Astrocyte (in vitro differentiated cells and primary cell): ENCODE data around the gene GALNT1. TPM values are rescaled to one million over a fixed set of nuclear protein-coding genes. Genes with fewer than 3 reads are reported as not detected.

ENCODE experiments used
- DNase-seq: peaks from one replicate; pipeline ENCODE4 v3.0.0-alpha.2; 2010; ENCODE audit warnings: low read depth
- FAIRE-seq: peaks from 2 replicates; lab custom pipeline; 2011; peaks lifted over from hg19 to GRCh38; lab: Jason Lieb, UNC
- H2AFZ ChIP-seq: 2 replicates; pipeline ENCODE4 v1.6.0; 2012; ENCODE audit warnings: low read depth, low read length, inconsistent platforms
- H3K27ac ChIP-seq: 2 replicates; pipeline ENCODE4 v1.5.1; 2011; ENCODE audit warnings: low read depth, low read length, inconsistent platforms
- H3K27me3 ChIP-seq: 2 replicates; pipeline ENCODE4 v1.6.0; 2011; ENCODE audit warnings: low read length, inconsistent platforms; ENCODE audit not compliant: insufficient read depth
- H3K36me3 ChIP-seq: 2 replicates; pipeline ENCODE4 v1.5.1; 2011; ENCODE audit warnings: low read length, inconsistent platforms; ENCODE audit not compliant: insufficient read depth
- H3K4me1 ChIP-seq: 2 replicates; pipeline ENCODE4 v1.5.1; 2011; ENCODE audit warnings: low read length, inconsistent platforms; ENCODE audit not compliant: insufficient read depth
- H3K4me2 ChIP-seq: 2 replicates; pipeline ENCODE4 v1.6.0; 2012; ENCODE audit warnings: low read length, inconsistent platforms
- H3K4me3 ChIP-seq: 2 replicates; pipeline ENCODE4 v1.5.1; 2011; ENCODE audit warnings: low read depth, mild to moderate bottlenecking, low read length, inconsistent platforms; ENCODE audit not compliant: insufficient read depth
- H3K79me2 ChIP-seq: 2 replicates; pipeline ENCODE4 v1.6.0; 2012; ENCODE audit warnings: mild to moderate bottlenecking, low read length, inconsistent platforms; ENCODE audit not compliant: insufficient read depth
- H3K9ac ChIP-seq: 2 replicates; pipeline ENCODE4 v1.6.0; 2012; ENCODE audit warnings: mild to moderate bottlenecking, low read length, inconsistent platforms
- H3K9me3 ChIP-seq: 2 replicates; pipeline ENCODE4 v1.5.1; 2012; ENCODE audit warnings: low read depth, mild to moderate bottlenecking, low read length, inconsistent platforms; ENCODE audit not compliant: insufficient read depth
- H4K20me1 ChIP-seq: 2 replicates; pipeline ENCODE4 v1.6.0; 2012; ENCODE audit warnings: low read length, inconsistent platforms; ENCODE audit not compliant: insufficient read depth
- H3K27ac Mint-ChIP-seq: one replicate; pipeline ENCODE4 v1.8.0; 2021; ENCODE audit warnings: mild to moderate bottlenecking, mixed read lengths; ENCODE audit not compliant: unreplicated experiment
- H3K27me3 Mint-ChIP-seq: one replicate; pipeline ENCODE4 v1.8.0; 2021; ENCODE audit warnings: low read depth, mixed read lengths; ENCODE audit not compliant: unreplicated experiment
- H3K36me3 Mint-ChIP-seq: one replicate; pipeline ENCODE4 v1.8.0; 2021; ENCODE audit warnings: low read depth, mixed read lengths; ENCODE audit not compliant: unreplicated experiment
- H3K4me1 Mint-ChIP-seq: one replicate; pipeline ENCODE4 v1.8.0; 2021; ENCODE audit warnings: low read depth, mixed read lengths; ENCODE audit not compliant: unreplicated experiment
- H3K4me3 Mint-ChIP-seq: one replicate; pipeline ENCODE4 v1.8.0; 2021; ENCODE audit warnings: mild to moderate bottlenecking, moderate library complexity, mixed read lengths; ENCODE audit not compliant: unreplicated experiment
- H3K9me3 Mint-ChIP-seq: one replicate; pipeline ENCODE4 v1.8.0; 2021; ENCODE audit warnings: mild to moderate bottlenecking, mixed read lengths; ENCODE audit not compliant: unreplicated experiment
- EZH2 ChIP-seq: IDR thresholded peaks from 2 replicates; pipeline ENCODE4 v1.6.1; 2012; ENCODE audit warnings: mild to moderate bottlenecking, low read length, inconsistent platforms; ENCODE audit not compliant: insufficient read depth
- total RNA-seq: library from RNA; stranded (reverse); gene quantifications from 2 replicates; pipeline ENCODE4 v1.2.1, GENCODE V29; 2021
- TF ChIP-seq, protein P1 (sequence below): IDR thresholded peaks from 2 replicates; pipeline ENCODE4 v1.5.1; 2011; ENCODE audit warnings: low read depth, mild to moderate bottlenecking, inconsistent platforms, low read length, moderate library complexity; ENCODE audit not compliant: insufficient read depth

The GALNT1 gene
- total RNA-seq, 1 donor from 2014 or later = 127 TPM

DNA sequence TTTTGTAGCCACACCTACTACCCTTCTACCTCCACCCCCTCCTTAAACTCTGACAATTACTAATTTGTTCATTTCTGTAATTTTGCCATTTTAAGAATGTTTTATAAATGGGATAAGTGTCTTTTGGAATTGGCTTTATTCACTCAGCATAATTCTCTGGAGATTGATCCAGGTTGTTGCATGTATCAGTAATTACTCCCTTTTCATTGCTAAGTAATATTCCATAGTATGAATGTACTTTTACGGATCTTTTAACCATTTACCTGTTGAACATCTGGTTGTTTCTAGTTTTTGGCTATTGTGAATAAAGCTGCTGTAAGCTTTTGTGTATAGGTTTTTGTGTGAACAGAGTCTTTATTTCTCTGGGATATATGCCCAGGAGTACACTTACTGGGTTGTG lies 4.1 kb downstream of the GALNT1 start:
- Mint-ChIP-seq H3K4me1 (peaks cover 9% of the 10 kb centered on the region), H3K36me3 (peaks cover 6% of the 10 kb centered on the region)

DNA sequence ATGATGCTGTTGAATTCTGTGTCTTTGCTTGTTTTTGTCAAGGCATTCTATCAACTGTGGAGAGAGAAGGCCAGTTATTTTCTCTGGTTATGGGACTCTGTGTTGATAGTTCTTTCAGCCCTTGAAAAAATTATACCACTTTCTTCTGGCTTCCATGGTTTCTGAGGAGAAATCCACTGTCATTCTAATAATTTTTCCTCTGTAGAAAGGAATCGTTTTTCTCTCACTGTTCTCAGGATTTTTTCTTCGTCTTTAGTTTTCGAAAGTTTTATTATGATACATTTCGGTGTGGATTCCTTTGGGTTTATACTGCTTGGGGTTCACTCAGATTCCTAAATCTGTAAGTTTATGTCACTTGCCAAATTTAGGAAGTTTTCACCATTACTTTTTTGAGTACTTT lies 6.6 kb downstream of the GALNT1 start:
- Histone ChIP-seq H4K20me1 (peaks cover 97% of the 10 kb centered on the region), H2AFZ (no peak overlapping the region), H3K4me3 (no peak overlapping the region), H3K36me3 (no peaks in the 10 kb centered on the region), H3K27me3 (no peaks in the 10 kb centered on the region), H3K4me2 (no peak overlapping the region), H3K27ac (no peak overlapping the region), H3K9me3 (peaks cover 2% of the 10 kb centered on the region), H3K9ac (no peak overlapping the region), H3K4me1 (peaks cover 6% of the 10 kb centered on the region), H3K79me2 (peaks cover 100% of the 10 kb centered on the region)
- TF ChIP-seq, protein P1, sequence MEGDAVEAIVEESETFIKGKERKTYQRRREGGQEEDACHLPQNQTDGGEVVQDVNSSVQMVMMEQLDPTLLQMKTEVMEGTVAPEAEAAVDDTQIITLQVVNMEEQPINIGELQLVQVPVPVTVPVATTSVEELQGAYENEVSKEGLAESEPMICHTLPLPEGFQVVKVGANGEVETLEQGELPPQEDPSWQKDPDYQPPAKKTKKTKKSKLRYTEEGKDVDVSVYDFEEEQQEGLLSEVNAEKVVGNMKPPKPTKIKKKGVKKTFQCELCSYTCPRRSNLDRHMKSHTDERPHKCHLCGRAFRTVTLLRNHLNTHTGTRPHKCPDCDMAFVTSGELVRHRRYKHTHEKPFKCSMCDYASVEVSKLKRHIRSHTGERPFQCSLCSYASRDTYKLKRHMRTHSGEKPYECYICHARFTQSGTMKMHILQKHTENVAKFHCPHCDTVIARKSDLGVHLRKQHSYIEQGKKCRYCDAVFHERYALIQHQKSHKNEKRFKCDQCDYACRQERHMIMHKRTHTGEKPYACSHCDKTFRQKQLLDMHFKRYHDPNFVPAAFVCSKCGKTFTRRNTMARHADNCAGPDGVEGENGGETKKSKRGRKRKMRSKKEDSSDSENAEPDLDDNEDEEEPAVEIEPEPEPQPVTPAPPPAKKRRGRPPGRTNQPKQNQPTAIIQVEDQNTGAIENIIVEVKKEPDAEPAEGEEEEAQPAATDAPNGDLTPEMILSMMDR = no peak
- no peak for TF ChIP-seq EZH2
- Mint-ChIP-seq H3K27ac (no peak overlapping the region), H3K9me3 (peaks cover 5% of the 10 kb centered on the region), H3K27me3 (no peaks in the 10 kb centered on the region), H3K36me3 (peaks cover 6% of the 10 kb centered on the region), H3K4me3 (no peak overlapping the region), H3K4me1 (peaks cover 5% of the 10 kb centered on the region)
- DNase-seq (no peak), FAIRE-seq (no peak)

More for the DNA sequence above, 4.1 kb downstream of the GALNT1 start:
- Histone ChIP-seq H3K9ac (no peak overlapping the region), H3K4me3 (no peak overlapping the region), H2AFZ (no peak overlapping the region), H3K79me2 (peaks cover 91% of the 10 kb centered on the region), H3K27ac (no peak overlapping the region), H3K27me3 (no peaks in the 10 kb centered on the region), H4K20me1 (peaks cover 81% of the 10 kb centered on the region), H3K9me3 (peaks cover 2% of the 10 kb centered on the region), H3K4me2 (no peak overlapping the region), H3K36me3 (no peaks in the 10 kb centered on the region), H3K4me1 (peaks cover 16% of the 10 kb centered on the region)
- no peak overlapping the region for H3K4me3 Mint-ChIP-seq
- H3K27me3 Mint-ChIP-seq = no peaks in the 10 kb centered on the region
- H3K9me3 Mint-ChIP-seq = peaks cover 5% of the 10 kb centered on the region
- H3K27ac Mint-ChIP-seq = no peak overlapping the region
- TF ChIP-seq EZH2 = no peak
- TF ChIP-seq, protein P1 = no peak
- DNase-seq (no peak), FAIRE-seq (peak; percentile 41)

DNA sequence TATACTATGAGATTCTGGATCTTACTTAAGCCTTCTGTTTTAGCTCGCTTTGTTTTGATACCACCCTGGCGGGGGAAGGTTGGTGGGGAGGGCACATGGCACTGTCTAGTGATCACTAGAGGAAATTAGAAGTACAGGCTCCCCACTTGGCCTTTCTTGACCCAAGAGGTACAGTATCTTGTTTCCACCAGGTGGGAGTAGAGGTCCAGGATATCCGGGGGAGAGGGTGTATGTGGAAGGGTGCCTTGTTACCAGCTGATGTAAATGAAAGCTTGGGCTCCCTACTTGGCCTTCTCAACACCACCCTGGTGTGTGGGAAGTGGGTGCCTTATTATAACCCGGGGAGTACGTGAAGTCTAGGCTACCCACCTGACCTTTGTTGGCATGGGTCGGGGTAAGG lies 7.5 kb downstream of the GALNT1 start:
- Histone ChIP-seq H2AFZ (no peak overlapping the region), H3K9me3 (peaks cover 2% of the 10 kb centered on the region), H3K79me2 (peaks cover 100% of the 10 kb centered on the region), H3K27me3 (no peaks in the 10 kb centered on the region), H3K36me3 (no peaks in the 10 kb centered on the region), H4K20me1 (peaks cover 97% of the 10 kb centered on the region), H3K4me1 (no peaks in the 10 kb centered on the region), H3K9ac (no peak overlapping the region), H3K4me2 (no peak overlapping the region), H3K4me3 (no peak overlapping the region), H3K27ac (no peak overlapping the region)
- H3K27ac Mint-ChIP-seq = no peak overlapping the region
- H3K9me3 Mint-ChIP-seq = peaks cover 5% of the 10 kb centered on the region
- FAIRE-seq (no peak), DNase-seq (no peak)
- H3K27me3 Mint-ChIP-seq = no peaks in the 10 kb centered on the region
- H3K36me3 Mint-ChIP-seq = peaks cover 6% of the 10 kb centered on the region
- no peaks in the 10 kb centered on the region for H3K4me1 Mint-ChIP-seq
- no peak overlapping the region for H3K4me3 Mint-ChIP-seq
- no peak for TF ChIP-seq EZH2
- TF ChIP-seq, protein P1 = no peak
